Measurements from ENCODE around the gene PANX2. TPM values are rescaled to one million over a fixed set of nuclear protein-coding genes. Genes with fewer than 3 reads are reported as not detected.

PANX2 gene
- total and polyA plus RNA-seq, 2 of the 13 experiments (the other 11 are each of a cell fraction or from before 2014, with no cell fraction given): 0.15 to 1.1 TPM

- TF ChIP-seq, protein P1, sequence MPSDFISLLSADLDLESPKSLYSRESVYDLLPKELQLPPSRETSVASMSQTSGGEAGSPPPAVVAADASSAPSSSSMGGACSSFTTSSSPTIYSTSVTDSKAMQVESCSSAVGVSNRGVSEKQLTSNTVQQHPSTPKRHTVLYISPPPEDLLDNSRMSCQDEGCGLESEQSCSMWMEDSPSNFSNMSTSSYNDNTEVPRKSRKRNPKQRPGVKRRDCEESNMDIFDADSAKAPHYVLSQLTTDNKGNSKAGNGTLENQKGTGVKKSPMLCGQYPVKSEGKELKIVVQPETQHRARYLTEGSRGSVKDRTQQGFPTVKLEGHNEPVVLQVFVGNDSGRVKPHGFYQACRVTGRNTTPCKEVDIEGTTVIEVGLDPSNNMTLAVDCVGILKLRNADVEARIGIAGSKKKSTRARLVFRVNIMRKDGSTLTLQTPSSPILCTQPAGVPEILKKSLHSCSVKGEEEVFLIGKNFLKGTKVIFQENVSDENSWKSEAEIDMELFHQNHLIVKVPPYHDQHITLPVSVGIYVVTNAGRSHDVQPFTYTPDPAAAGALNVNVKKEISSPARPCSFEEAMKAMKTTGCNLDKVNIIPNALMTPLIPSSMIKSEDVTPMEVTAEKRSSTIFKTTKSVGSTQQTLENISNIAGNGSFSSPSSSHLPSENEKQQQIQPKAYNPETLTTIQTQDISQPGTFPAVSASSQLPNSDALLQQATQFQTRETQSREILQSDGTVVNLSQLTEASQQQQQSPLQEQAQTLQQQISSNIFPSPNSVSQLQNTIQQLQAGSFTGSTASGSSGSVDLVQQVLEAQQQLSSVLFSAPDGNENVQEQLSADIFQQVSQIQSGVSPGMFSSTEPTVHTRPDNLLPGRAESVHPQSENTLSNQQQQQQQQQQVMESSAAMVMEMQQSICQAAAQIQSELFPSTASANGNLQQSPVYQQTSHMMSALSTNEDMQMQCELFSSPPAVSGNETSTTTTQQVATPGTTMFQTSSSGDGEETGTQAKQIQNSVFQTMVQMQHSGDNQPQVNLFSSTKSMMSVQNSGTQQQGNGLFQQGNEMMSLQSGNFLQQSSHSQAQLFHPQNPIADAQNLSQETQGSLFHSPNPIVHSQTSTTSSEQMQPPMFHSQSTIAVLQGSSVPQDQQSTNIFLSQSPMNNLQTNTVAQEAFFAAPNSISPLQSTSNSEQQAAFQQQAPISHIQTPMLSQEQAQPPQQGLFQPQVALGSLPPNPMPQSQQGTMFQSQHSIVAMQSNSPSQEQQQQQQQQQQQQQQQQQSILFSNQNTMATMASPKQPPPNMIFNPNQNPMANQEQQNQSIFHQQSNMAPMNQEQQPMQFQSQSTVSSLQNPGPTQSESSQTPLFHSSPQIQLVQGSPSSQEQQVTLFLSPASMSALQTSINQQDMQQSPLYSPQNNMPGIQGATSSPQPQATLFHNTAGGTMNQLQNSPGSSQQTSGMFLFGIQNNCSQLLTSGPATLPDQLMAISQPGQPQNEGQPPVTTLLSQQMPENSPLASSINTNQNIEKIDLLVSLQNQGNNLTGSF (CRISPR knock-in tag; IDR thresholded peaks at IDR 0.05): no peak
- TF ChIP-seq DDIT3 (CRISPR knock-in tag; IDR thresholded peaks at IDR 0.05) (no peak), SPEN (CRISPR knock-in tag; IDR thresholded peaks at IDR 0.05; ENCODE audit: low read depth) (peak; percentile 41; the same call in 1 of the 2 replicates), ZNF713 (CRISPR knock-in tag; IDR thresholded peaks at IDR 0.05) (no peak), RCOR2 (CRISPR knock-in tag; IDR thresholded peaks at IDR 0.05) (no peak), ZNF709 (CRISPR knock-in tag; IDR thresholded peaks at IDR 0.05) (no peak), ZNF75D (CRISPR knock-in tag; IDR thresholded peaks at IDR 0.05; ENCODE audit: borderline replicate concordance) (no peak), DNMT1 (CRISPR knock-in tag; IDR thresholded peaks at IDR 0.05) (peak; percentile 71; the same call in 1 of the 2 replicates), FOXA3 (CRISPR knock-in tag; IDR thresholded peaks at IDR 0.05) (no peak), ZXDC (CRISPR knock-in tag; IDR thresholded peaks at IDR 0.05) (no peak), FOXC1 (CRISPR knock-in tag; IDR thresholded peaks at IDR 0.05; ENCODE audit: borderline replicate concordance) (no peak)
- TF ChIP-seq, protein P2, sequence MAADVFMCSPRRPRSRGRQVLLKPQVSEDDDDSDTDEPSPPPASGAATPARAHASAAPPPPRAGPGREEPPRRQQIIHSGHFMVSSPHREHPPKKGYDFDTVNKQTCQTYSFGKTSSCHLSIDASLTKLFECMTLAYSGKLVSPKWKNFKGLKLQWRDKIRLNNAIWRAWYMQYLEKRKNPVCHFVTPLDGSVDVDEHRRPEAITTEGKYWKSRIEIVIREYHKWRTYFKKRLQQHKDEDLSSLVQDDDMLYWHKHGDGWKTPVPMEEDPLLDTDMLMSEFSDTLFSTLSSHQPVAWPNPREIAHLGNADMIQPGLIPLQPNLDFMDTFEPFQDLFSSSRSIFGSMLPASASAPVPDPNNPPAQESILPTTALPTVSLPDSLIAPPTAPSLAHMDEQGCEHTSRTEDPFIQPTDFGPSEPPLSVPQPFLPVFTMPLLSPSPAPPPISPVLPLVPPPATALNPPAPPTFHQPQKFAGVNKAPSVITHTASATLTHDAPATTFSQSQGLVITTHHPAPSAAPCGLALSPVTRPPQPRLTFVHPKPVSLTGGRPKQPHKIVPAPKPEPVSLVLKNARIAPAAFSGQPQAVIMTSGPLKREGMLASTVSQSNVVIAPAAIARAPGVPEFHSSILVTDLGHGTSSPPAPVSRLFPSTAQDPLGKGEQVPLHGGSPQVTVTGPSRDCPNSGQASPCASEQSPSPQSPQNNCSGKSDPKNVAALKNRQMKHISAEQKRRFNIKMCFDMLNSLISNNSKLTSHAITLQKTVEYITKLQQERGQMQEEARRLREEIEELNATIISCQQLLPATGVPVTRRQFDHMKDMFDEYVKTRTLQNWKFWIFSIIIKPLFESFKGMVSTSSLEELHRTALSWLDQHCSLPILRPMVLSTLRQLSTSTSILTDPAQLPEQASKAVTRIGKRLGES (CRISPR knock-in tag; IDR thresholded peaks at IDR 0.05; ENCODE audit: borderline replicate concordance): no peak
- TF ChIP-seq, protein P3, sequence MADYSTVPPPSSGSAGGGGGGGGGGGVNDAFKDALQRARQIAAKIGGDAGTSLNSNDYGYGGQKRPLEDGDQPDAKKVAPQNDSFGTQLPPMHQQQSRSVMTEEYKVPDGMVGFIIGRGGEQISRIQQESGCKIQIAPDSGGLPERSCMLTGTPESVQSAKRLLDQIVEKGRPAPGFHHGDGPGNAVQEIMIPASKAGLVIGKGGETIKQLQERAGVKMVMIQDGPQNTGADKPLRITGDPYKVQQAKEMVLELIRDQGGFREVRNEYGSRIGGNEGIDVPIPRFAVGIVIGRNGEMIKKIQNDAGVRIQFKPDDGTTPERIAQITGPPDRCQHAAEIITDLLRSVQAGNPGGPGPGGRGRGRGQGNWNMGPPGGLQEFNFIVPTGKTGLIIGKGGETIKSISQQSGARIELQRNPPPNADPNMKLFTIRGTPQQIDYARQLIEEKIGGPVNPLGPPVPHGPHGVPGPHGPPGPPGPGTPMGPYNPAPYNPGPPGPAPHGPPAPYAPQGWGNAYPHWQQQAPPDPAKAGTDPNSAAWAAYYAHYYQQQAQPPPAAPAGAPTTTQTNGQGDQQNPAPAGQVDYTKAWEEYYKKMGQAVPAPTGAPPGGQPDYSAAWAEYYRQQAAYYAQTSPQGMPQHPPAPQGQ (CRISPR knock-in tag; IDR thresholded peaks at IDR 0.05; ENCODE audit: borderline replicate concordance): no peak
- TF ChIP-seq, protein P4, sequence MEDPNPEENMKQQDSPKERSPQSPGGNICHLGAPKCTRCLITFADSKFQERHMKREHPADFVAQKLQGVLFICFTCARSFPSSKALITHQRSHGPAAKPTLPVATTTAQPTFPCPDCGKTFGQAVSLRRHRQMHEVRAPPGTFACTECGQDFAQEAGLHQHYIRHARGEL (CRISPR knock-in tag; IDR thresholded peaks at IDR 0.05): no peak
Observed at GRCh38 chr22:50151571-50152537, 18.7 kb upstream of the PANX2 start (continued).

All from HepG2 (cell line).